ENCODE data around the gene RBM4B. TPM values are rescaled to one million over a fixed set of nuclear protein-coding genes. Genes with fewer than 3 reads are reported as not detected.
A peak's percentile ranks its signal among the peaks of the same experiment; 100 is the strongest.

Gene RBM4B
- total and polyA plus RNA-seq, 2 of the 13 experiments (the other 11 are each of a cell fraction or from before 2014, with no cell fraction given) = 25.8 to 32.4 TPM

DNA sequence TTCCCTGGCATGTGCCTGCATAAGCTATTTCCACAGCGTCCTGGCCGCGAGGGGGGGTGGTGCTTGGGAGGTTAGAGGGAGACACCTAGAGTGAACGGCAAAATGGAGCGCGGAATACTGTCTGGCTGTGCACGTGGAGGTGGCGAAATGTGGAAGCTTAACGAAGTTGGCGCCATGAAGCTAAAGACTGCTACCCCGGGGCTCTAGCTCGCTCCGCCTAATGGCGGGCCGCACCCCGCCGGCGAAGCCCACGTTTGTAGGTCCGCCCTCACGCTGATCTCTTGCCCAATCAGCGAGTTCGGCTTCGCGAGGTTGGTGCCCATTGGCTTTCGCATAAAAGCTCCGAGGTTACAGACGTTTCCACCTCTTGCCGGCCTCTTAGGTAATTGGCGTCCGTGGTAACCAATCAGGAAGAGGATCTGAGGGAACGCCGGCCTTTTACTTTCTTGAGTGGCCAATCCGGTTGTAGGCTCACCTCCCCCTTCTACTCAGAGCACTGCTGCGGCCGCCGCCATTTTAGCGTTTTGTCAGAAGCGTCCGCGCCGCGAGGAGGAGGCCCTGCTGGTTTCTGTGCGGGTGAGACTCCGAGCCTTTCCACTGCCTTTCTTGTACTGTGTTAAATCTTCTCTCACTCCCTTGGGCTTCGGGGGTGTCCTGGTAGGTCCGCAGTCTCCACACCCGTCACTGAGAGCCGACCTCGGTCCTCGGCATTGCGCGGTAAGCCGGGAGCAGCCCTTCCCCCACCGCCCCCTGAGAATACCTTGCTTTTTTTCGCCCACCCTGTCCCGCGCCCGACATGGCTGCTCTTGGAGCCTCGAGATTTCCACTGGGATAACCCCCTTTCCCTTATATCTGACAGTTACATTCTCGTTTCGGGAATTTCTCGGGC, 39.3 kb downstream of the RBM4B start, which contains the start of gene RBM4 (continued):
- TF ChIP-seq, protein P1, sequence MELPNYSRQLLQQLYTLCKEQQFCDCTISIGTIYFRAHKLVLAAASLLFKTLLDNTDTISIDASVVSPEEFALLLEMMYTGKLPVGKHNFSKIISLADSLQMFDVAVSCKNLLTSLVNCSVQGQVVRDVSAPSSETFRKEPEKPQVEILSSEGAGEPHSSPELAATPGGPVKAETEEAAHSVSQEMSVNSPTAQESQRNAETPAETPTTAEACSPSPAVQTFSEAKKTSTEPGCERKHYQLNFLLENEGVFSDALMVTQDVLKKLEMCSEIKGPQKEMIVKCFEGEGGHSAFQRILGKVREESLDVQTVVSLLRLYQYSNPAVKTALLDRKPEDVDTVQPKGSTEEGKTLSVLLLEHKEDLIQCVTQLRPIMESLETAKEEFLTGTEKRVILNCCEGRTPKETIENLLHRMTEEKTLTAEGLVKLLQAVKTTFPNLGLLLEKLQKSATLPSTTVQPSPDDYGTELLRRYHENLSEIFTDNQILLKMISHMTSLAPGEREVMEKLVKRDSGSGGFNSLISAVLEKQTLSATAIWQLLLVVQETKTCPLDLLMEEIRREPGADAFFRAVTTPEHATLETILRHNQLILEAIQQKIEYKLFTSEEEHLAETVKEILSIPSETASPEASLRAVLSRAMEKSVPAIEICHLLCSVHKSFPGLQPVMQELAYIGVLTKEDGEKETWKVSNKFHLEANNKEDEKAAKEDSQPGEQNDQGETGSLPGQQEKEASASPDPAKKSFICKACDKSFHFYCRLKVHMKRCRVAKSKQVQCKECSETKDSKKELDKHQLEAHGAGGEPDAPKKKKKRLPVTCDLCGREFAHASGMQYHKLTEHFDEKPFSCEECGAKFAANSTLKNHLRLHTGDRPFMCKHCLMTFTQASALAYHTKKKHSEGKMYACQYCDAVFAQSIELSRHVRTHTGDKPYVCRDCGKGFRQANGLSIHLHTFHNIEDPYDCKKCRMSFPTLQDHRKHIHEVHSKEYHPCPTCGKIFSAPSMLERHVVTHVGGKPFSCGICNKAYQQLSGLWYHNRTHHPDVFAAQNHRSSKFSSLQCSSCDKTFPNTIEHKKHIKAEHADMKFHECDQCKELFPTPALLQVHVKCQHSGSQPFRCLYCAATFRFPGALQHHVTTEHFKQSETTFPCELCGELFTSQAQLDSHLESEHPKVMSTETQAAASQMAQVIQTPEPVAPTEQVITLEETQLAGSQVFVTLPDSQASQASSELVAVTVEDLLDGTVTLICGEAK (IDR thresholded peaks at IDR 0.05) = no peak
- TF ChIP-seq, protein P1 (CRISPR knock-in tag; IDR thresholded peaks at IDR 0.05) = no peak; the same call in 1 of the 2 replicates
- TF ChIP-seq ZNF274 (CRISPR knock-in tag; IDR thresholded peaks at IDR 0.05) = no peak
- TF ChIP-seq ZNF333 (CRISPR knock-in tag; IDR thresholded peaks at IDR 0.05; ENCODE audit: borderline replicate concordance) = no peak; the same call in 1 of the 2 replicates
- TF ChIP-seq NKX3-1 (CRISPR knock-in tag; IDR thresholded peaks at IDR 0.05) = no peak
- TF ChIP-seq NFYB (CRISPR knock-in tag; IDR thresholded peaks at IDR 0.05) = peak; percentile 94
- TF ChIP-seq ZBTB42 (CRISPR knock-in tag; IDR thresholded peaks at IDR 0.05) = no peak
- peak; percentile 62 for TF ChIP-seq ATF1 (CRISPR knock-in tag; IDR thresholded peaks at IDR 0.05)
- no peak for TF ChIP-seq ZNF496 (CRISPR knock-in tag; IDR thresholded peaks at IDR 0.05; ENCODE audit: insufficient replicate concordance)
- no peak for TF ChIP-seq ZNF772 (CRISPR knock-in tag; IDR thresholded peaks at IDR 0.05)
- no peak for TF ChIP-seq ZNF12 (CRISPR knock-in tag; IDR thresholded peaks at IDR 0.05)
- no peak for TF ChIP-seq RFX1 (IDR thresholded peaks at IDR 0.05)
- peak; percentile 83; the same call in 1 of the 2 replicates for TF ChIP-seq AKAP8 (CRISPR knock-in tag; IDR thresholded peaks at IDR 0.05)
- peak; percentile 81; the same call in 1 of the 2 replicates for TF ChIP-seq ZNF20 (CRISPR knock-in tag; IDR thresholded peaks at IDR 0.05)
- no peak for TF ChIP-seq GFI1 (CRISPR knock-in tag; IDR thresholded peaks at IDR 0.05; ENCODE audit: borderline replicate concordance)
- peak; percentile 76; the same call in 1 of the 2 replicates for TF ChIP-seq ZNF335 (CRISPR knock-in tag; IDR thresholded peaks at IDR 0.05)
- no peak; the same call in 1 of the 2 replicates for TF ChIP-seq FOXO1 (CRISPR knock-in tag; IDR thresholded peaks at IDR 0.05)
- TF ChIP-seq YY1 (IDR thresholded peaks at IDR 0.05; ENCODE audit: insufficient read depth, insufficient replicate concordance, low read depth, low read length) = peak; percentile 96
- no peak for TF ChIP-seq MTF1 (CRISPR knock-in tag; IDR thresholded peaks at IDR 0.05)
- TF ChIP-seq, protein P2, sequence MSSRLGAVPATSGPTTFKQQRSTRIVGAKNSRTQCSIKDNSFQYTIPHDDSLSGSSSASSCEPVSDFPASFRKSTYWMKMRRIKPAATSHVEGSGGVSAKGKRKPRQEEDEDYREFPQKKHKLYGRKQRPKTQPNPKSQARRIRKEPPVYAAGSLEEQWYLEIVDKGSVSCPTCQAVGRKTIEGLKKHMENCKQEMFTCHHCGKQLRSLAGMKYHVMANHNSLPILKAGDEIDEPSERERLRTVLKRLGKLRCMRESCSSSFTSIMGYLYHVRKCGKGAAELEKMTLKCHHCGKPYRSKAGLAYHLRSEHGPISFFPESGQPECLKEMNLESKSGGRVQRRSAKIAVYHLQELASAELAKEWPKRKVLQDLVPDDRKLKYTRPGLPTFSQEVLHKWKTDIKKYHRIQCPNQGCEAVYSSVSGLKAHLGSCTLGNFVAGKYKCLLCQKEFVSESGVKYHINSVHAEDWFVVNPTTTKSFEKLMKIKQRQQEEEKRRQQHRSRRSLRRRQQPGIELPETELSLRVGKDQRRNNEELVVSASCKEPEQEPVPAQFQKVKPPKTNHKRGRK (CRISPR knock-in tag; IDR thresholded peaks at IDR 0.05) = no peak
- TF ChIP-seq KLF11 (CRISPR knock-in tag; IDR thresholded peaks at IDR 0.05) = no peak

Measured in HepG2 (cell line).